Measurements from ENCODE around the gene HERC4. TPM values are rescaled to one million over a fixed set of nuclear protein-coding genes. Genes with fewer than 3 reads are reported as not detected.

The HERC4 gene
- total RNA-seq, 1 donor from 2014 or later: 63.6 TPM

DNA sequence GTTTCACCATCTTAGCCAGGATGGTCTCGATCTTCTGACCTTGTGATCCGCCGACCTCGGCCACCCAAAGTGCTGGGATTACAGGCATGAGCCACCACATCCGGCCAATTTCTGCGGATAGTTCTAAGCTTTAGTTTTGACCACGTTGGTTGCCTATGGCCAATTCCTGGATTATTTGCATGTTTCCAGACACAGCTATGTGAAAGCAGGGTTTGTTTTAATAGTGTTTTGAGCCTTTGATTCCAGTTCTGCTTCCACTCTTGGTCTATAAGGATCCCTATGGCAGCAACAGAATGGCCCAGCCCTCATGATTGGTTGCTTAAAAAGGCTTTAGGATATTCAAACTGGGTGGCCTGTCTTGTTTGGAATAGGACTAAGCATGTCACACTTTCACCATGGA lies 171.5 kb downstream of the HERC4 start:
- TF ChIP-seq, protein P1, sequence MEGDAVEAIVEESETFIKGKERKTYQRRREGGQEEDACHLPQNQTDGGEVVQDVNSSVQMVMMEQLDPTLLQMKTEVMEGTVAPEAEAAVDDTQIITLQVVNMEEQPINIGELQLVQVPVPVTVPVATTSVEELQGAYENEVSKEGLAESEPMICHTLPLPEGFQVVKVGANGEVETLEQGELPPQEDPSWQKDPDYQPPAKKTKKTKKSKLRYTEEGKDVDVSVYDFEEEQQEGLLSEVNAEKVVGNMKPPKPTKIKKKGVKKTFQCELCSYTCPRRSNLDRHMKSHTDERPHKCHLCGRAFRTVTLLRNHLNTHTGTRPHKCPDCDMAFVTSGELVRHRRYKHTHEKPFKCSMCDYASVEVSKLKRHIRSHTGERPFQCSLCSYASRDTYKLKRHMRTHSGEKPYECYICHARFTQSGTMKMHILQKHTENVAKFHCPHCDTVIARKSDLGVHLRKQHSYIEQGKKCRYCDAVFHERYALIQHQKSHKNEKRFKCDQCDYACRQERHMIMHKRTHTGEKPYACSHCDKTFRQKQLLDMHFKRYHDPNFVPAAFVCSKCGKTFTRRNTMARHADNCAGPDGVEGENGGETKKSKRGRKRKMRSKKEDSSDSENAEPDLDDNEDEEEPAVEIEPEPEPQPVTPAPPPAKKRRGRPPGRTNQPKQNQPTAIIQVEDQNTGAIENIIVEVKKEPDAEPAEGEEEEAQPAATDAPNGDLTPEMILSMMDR (IDR thresholded peaks at IDR 0.05): no peak
- DNase-seq (no peak), ATAC-seq (no peak)
- H3K4me1 ChIP-seq: no peaks in the 10 kb centered on the region
- intact Hi-C loops (cut with DNase I): no loop called here
- no peak overlapping the region for H3K27ac ChIP-seq
- H3K4me3 ChIP-seq: no peak overlapping the region
- H3K27me3 ChIP-seq (ENCODE audit: low read depth): no peaks in the 10 kb centered on the region
- peaks cover 89% of the 10 kb centered on the region for H3K36me3 ChIP-seq
- no peaks in the 10 kb centered on the region for H3K9me3 ChIP-seq

DNA sequence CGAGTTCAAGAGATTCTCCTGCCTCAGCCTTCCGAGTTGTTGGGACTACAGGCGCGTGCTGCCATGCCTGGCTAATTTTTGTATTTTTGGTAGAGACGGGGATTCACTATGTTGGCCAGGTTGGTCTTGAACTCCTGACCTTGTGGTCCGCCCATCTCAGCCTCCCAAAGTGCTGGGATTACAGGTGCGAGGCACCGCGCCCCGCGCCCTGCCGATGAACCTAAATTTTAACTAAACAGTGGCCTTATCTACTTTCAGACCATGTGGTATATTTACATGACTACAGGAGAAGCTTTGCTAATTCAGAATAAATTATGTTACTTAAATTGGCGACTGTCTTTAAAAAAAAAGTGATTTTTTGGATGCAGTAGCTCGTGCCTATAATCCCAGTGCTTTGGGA lies 181.4 kb downstream of the HERC4 start:
- DNase-seq (no peak), ATAC-seq (no peak)
- Histone ChIP-seq H3K27ac (no peak overlapping the region), H3K27me3 (ENCODE audit: low read depth) (no peaks in the 10 kb centered on the region), H3K4me1 (no peaks in the 10 kb centered on the region), H3K36me3 (peaks cover 100% of the 10 kb centered on the region), H3K4me3 (no peak overlapping the region), H3K9me3 (no peaks in the 10 kb centered on the region)
- TF ChIP-seq, protein P1 (IDR thresholded peaks at IDR 0.05): no peak
- intact Hi-C loops (cut with DNase I): no loop called here

DNA sequence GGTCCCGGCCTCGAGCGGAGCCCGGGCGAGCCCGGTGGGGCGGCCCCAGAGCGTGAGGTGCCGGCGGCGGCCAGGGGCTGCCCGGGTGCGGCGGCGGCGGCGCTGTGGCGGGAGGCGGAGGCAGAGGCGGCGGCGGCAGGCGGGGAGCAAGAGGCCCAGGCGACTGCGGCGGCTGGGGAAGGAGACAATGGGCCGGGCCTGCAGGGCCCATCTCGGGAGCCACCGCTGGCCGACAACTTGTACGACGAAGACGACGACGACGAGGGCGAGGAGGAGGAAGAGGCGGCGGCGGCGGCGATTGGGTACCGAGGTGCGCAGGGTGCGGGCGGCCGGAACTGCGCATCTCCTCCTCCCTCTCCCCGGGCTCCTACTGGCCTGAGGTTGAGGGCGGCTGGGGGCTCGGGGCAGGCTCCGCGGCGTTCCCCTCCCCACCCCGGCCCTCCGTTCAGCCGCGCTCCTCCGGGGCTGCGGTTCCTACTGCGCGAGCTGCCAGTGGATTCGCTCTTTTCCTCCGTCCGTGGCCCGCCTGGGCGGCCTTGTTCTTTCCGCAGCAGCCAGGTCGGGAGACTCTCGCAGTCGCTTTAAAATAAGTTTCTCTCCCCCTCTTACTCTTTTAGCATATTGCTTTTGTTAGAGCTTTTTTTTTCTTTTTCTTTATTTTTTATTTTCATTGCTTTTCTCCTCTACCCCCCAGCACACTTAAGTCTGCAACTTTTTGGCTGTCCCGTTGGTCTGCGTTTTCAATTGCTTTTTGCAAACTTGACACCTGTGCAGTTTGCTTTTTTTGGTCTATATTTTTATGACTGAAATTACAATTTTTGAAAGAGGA lies 190.0 kb downstream of the HERC4 start:
- peak overlapping the region; percentile 94 for H3K27ac ChIP-seq
- intact Hi-C loops (cut with DNase I): no loop called here
- H3K9me3 ChIP-seq: no peaks in the 10 kb centered on the region
- H3K4me1 ChIP-seq: peaks cover 16% of the 10 kb centered on the region
- TF ChIP-seq, protein P1 (IDR thresholded peaks at IDR 0.05): no peak
- H3K27me3 ChIP-seq (ENCODE audit: low read depth): no peaks in the 10 kb centered on the region
- DNase-seq (peak; percentile 91), ATAC-seq (peak; percentile 83 to 84)
- H3K4me3 ChIP-seq: peak overlapping the region; percentile 91
- H3K36me3 ChIP-seq: peaks cover 36% of the 10 kb centered on the region

- Histone ChIP-seq H3K4me3 (peak within 1 kb of the TSS; percentile 91), H3K36me3 (peaks cover 29% of the 10 kb centered on the region), H3K4me1 (peaks cover 16% of the 10 kb centered on the region), H3K27me3 (ENCODE audit: low read depth) (no peaks in the 10 kb centered on the region), H3K27ac (peak within 1 kb of the TSS; percentile 94), H3K9me3 (no peaks in the 10 kb centered on the region)
- DNase-seq (peak; percentile 98), ATAC-seq (peak; percentile 95 to 97)
- TF ChIP-seq, protein P1 (IDR thresholded peaks at IDR 0.05): peak; percentile 16
- intact Hi-C loops (cut with DNase I): no loop called here
Observed at GRCh38 chr10:67884313-67884841, 190.7 kb downstream of the HERC4 start, which contains the start of gene SIRT1. Gene SIRT1, plus strand, starts transcription at chr10:67884656. Its CDS starts 66 bp downstream, at chr10:67884722.

DNA sequence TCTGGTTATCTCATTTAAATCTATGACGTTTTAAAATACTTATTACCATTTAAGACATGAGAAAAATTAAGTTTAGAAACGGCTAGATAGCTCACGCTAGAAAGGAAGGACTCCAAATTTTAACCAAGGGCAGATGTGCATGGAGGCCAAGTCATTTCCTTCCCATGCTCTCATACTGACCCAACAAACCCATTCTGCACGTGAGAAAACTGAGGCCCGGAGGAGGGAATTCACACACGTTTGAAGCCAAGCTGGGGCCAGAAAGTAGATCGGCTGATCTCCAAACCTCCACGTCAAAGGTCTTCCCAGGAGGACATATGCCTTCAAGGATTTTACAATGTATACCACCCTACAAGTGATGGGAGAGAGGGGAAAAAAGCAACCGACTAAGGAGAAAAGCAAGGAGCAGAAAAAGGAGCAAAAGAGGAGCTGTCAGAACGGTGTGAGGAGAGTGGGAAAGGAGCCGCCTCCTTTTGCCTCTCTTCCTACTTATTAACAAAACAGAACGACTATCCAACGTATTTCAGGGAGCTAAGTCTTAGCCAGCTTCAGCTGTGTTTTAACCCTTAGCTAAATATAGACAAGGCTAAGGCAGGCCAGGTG lies 191.3 kb downstream of the HERC4 start:
- intact Hi-C loops (cut with DNase I): no loop called here
- ATAC-seq (no peak), DNase-seq (no peak)
- H3K4me3 ChIP-seq: peak overlapping the region; percentile 91
- H3K9me3 ChIP-seq: no peaks in the 10 kb centered on the region
- TF ChIP-seq, protein P1 (IDR thresholded peaks at IDR 0.05): no peak
- H3K4me1 ChIP-seq: peaks cover 16% of the 10 kb centered on the region
- no peaks in the 10 kb centered on the region for H3K27me3 ChIP-seq (ENCODE audit: low read depth)
- peak overlapping the region; percentile 94 for H3K27ac ChIP-seq
- peaks cover 23% of the 10 kb centered on the region for H3K36me3 ChIP-seq

All from lower lobe of right lung (tissue), 2 donors.